GM12874 (cell line): ENCODE measurements around the gene IMMP2L.

ENCODE experiments used
- TF ChIP-seq, protein P1 (sequence below): IDR thresholded peaks from 2 replicates; pipeline ENCODE4 v1.5.1; 2011; ENCODE audit warnings: low read depth, mild to moderate bottlenecking, control low read depth, low read length, moderate library complexity; ENCODE audit not compliant: insufficient read depth

The IMMP2L gene

DNA sequence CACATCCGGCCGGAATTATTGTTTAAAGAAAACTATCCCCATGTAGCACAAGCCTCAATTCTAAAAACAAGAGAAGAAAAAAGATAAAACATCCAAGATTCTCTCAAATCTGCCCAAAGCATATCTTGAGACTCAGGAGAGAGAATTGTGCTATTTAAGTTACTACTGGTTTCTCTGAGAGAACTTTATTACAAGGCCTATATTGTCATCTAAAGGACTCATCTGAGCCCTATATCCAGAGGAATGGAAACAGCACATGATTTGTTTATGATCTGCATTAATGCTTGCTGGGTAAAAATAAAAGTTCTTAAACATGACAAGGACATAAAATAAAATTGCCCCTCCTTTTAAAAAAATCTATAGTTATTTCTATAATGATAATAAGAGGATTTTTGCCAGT, 446.3 kb downstream of the IMMP2L start:
- TF ChIP-seq, protein P1, sequence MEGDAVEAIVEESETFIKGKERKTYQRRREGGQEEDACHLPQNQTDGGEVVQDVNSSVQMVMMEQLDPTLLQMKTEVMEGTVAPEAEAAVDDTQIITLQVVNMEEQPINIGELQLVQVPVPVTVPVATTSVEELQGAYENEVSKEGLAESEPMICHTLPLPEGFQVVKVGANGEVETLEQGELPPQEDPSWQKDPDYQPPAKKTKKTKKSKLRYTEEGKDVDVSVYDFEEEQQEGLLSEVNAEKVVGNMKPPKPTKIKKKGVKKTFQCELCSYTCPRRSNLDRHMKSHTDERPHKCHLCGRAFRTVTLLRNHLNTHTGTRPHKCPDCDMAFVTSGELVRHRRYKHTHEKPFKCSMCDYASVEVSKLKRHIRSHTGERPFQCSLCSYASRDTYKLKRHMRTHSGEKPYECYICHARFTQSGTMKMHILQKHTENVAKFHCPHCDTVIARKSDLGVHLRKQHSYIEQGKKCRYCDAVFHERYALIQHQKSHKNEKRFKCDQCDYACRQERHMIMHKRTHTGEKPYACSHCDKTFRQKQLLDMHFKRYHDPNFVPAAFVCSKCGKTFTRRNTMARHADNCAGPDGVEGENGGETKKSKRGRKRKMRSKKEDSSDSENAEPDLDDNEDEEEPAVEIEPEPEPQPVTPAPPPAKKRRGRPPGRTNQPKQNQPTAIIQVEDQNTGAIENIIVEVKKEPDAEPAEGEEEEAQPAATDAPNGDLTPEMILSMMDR = no peak

DNA sequence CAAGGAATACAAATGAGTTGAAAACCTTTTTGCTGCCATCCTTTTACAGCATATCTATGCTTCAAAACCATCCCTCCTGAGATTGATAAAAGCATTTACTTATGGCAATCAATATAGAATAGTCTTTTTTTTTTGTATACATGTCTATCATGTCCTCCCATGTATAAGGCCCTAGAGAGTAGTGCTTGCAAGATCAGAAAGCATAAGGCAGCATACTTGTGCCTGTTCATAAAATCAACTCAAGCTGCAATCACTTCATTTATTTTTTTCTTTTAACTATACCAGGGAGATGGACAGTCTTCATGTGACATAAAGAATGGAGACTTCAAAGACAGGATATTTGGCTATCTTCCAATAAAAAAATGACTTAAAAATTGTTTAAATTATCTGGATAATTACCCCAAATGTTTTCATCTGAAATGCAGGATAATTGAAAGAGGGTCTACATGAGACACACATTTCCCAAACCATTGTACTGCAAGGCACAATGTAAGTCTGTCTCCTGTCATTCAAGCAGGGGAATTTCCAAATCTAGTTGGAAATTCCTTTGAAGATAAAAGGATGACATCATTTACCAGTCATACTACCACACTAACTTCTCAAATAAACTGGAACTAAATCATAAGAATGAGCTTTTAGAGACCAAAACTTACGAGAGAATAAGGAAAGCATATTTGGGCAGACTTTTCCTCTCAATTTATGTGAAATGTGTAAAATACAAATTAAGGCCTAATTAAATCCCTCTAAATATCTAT, 448.9 kb downstream of the IMMP2L start:
- TF ChIP-seq, protein P1 = no peak

DNA sequence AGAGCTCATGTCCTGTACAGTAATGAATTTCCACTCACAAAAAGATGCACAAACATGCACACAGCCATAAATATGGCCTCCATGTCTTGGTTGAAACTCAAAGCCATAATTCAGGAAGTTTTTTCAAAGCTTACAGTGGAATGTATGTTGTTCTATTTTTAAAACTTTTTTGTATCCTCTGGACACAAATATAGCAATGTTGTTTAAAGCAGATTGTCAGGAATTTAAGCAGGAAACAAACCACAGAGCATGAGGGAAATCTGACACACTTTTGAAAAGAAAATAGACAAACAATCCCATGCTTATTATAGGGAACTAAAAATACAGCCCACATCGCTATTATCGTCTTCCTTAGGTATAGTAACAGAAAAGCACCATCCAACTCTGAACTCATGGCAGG, 449.9 kb downstream of the IMMP2L start:
- TF ChIP-seq, protein P1 = no peak

DNA sequence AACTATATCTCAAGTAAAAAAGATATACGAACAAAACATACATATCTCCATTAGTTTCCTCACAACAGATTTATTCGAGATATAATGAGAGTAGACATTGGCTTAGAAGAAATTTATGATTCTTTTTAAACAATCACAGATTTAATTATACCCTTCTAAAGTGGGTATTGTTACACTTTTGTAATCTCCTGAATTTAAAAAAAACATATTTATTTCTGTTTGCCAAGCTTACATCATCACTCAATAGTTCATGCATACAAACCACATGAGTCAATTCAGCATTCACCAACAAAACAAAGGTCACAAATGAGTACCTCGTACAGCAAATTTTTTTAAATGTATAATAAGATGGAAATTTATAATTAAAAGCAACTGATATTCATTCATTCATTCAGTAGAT, 453.8 kb downstream of the IMMP2L start:
- TF ChIP-seq, protein P1 = no peak

DNA sequence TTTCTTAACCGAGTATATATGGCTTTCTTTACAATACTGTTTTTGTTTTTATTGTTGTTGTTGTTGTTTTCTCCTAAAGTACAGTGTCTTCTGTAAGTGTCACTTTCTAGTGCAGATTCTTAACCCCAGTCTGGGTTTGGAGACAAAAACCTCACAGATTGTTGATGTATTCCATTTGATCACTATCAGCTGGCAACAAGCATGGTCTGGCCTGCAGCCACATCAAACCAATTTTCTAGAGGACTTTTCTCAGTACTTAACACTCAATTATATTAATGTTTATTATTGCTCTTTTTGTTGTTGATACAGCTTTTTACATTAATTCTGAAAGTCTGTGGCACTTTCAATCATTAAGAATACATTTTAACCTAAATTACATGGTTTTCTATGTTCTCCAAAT, 454.3 kb downstream of the IMMP2L start:
- TF ChIP-seq, protein P1 = no peak

DNA sequence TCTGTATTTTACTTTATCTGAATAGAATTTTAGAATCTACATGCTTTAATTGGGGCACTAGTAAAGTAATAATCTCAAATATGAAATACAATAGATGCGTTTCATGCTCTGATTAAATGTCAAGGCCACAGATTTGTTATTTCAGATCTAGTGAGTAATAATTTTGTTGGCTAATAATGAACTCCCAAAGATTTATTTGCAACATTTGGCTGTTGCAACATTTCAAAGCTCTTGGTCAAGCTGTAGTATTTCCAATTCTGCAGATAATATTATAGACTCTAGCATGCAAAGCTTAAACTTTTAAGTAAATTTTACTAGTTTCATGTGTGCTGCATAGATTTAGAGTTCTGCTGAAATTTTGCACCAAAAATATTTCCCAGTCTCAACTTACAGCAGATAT, 454.7 kb downstream of the IMMP2L start:
- TF ChIP-seq, protein P1 = no peak

DNA sequence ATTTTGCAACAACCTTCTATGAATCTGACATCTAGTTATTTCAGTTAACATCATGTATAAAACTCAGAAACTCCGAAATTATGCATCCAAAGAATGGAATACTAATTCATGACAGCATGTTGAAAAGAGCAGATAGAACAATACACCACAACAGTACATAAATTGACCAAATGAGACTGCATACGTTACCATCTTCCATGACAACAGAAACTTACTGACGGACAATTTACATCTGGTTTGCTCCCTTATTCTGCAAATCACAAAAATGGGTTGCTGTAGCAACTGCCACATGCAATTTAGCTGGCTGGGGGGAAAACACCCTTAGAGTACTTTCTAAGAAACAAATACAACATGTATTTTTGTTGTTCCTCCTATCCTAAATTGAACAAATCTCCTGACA, 457.0 kb downstream of the IMMP2L start:
- TF ChIP-seq, protein P1 = no peak
